GM18907 (cell line): Measurements from ENCODE around the gene SLC12A6.
A peak's percentile ranks its signal among the peaks of the same experiment; 100 is the strongest.

Experiments used
- ATAC-seq: cut with Tn5 transposase; IDR thresholded peaks from one replicate; pipeline ENCODE4 v1.9.1; 2021; ENCODE audit warnings: mild to moderate bottlenecking, moderate library complexity; ENCODE audit not compliant: unreplicated experiment

SLC12A6 gene

DNA sequence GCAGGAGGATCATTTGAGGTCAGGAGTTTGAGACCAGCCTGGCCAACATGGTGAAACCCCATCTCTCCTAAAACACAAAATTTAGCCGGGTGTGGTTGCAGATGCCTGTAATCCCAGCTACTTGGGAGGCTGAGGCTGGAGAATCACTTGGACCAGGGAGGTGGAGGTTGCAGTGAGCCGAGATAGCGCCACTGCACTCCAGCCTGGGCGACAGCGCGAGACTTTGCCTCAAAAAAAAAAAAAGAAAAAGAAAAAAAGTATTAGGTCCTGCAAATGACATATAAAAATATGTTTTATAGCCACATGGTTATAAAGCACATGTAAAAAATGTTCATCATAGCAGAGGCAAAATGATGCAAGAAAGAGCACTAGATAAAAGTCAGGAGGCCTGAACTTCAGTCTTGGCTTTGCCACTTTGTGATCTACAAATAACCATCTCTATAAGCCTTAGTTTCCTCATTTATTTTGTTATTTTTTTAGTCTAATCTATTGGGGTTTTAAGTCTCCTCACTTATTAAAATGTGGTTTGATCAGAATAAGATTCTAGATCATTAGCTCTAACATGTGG lies 4.9 kb downstream of the SLC12A6 start:
- ATAC-seq, result no peak

DNA sequence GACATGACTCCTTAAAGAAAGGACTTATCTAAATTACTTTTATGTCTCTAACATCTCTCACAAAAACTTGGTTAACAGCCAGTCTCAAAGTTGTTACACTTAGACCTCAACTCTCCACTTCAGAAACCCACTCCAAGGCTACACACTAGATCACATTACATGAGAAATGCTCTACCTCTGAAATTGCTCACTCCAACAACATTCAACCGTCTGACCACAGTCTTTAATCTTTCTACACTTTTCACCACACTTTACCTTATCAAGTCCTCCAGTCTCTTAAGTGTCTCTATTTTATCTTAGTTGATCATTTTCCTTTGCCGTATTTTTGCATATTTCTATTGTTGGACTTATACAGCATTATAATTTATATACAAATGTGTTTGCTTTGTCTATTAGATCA lies 5.8 kb downstream of the SLC12A6 start:
- no peak for ATAC-seq

DNA sequence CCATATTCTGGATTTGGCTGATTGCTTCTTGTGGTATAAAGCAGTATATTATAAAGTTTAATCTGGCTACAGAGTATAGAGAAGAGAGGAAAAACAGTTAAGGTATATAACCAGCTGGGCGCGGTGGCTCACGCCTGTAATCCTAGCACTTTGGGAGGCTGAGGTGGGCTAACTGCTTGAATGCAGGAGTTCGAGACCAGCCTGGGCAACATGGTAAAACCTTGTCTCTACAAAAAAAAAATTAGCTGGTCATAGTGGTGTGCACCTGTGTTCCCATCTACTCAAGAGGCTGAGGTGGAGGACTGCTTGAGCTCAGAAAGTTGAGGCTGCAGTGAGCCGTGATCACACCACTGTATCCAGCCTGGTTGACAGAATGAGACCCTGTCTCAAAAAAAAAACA lies 7.3 kb downstream of the SLC12A6 start:
- no peak for ATAC-seq

DNA sequence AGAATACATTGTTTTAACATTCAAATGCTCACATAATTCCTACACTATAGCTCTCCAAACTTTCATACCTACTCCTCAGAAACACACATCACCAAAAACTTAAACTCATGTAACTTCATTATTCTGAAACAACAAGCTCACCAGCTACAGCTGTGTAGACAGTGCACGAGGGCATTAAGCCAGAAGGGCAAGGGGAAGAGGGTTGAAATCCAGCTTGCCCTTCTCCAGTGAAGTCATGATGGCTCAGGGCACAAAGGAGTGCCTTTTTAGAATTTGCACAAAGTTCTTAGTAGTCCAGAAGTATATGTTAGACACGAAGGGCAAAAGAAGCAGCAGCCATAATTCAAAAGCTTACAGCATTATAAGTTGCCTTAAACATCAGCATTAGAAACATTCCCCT lies 8.6 kb downstream of the SLC12A6 start:
- no peak for ATAC-seq

DNA sequence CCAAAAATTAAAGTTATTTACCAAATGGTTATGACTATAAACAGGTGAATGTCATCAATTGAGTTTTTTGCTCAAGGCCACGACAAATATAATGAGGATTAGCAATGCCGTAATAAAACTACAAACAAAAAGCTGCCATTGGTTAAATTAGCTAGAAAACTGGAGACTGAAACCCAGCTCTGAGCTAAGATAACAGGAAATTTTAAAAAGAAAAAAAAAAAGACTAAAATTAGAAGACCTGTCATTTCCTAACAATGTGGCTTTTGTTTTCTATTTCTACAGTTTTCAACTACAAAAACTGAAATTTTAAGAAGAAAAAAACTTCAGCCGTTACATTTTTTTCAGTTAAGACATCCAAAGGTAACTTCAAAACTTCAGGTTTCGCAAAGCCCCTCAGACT lies 9.7 kb downstream of the SLC12A6 start:
- ATAC-seq, result no peak

DNA sequence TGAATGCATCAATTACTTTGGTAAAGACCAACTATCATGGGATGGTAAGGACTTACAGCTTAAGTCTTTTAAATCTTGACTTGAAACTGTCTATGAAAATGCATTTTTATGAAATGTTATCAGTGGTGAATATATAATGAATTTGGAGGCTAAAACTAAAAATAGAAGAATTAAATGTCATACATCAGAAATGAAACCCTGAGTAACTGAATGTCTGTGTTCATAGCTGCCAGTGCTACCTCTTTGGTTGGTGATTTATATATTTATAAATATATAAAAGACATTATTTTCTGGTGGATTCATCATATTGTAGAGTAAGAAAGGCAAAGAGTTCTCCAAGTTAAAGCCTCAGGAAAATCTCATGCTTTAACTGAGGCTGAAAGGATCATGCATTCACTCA lies 12.2 kb downstream of the SLC12A6 start:
- ATAC-seq, result no peak

DNA sequence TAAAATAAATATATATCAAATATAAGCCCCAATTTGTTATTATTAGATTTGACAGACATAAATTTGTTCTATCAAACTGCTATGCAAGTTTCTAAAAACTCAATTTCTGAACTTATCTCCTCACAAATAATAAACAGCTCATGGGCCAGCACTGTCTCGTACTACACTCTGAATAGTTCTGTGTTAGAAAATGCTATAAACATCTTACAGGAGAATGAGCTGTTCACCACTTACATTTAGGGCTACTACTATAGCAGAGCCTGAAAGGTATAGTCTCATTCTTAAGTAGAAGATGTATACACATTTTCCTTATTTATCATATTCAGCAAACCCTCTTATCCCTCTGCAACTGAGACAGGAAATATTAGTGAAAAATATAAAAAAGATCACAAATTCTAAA lies 12.6 kb downstream of the SLC12A6 start:
- no peak for ATAC-seq

DNA sequence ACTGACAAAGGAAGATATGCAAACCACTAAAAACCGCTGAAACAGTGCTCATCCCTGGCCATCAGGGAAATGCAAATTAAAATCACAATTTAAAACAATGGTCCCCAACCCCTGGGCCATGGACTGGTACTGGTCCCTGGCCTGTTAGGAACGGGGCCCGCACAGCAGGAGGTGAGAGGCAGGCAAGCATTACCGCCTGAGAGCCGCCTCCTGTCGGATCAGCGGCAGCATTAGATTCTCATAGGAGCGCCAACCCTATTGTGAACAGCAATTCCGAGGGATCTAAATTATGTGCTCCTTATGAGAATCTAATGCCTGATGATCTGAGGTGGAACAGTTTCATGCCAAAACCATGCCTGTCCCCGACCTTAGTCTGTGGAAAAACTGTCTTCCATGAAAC lies 14.4 kb downstream of the SLC12A6 start:
- no peak for ATAC-seq

DNA sequence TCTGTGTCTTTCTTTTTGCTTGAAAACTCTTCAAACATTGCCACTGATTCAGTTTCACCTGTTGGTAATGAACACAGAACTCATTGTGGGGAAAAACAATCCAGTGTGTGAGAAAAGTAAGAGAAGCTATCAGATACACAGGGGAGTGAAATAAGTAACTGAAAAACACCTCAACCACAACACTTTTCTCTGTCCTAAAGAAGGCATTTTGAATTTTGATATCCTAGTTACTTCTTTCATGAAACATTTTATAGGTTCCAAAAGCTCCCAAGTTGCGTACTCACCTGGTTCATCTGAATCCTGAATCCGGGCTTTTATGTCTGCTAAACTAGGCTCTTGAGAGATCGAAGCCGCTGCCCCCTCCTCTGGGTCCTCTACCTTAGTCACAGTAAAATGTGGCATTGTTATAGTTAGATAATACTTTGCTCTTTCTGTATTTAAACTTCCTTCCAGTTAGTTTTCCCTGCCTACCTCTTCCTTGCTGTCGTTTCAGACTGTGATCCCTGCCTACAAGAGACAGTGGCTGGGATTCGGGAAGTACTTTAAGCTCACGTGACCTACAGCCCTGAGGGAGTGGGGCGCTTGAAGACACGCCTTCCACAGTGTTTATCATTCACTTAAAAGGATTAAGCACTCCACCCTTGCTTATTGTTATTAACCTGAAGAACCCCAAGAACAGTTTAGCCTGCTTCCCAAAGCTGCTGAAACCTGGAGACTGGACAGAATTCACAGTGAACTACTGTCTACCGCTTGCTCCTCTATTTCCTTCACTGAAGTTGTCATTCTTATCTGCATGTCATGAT lies 19.1 kb downstream of the SLC12A6 start:
- peak; percentile 70 for ATAC-seq

DNA sequence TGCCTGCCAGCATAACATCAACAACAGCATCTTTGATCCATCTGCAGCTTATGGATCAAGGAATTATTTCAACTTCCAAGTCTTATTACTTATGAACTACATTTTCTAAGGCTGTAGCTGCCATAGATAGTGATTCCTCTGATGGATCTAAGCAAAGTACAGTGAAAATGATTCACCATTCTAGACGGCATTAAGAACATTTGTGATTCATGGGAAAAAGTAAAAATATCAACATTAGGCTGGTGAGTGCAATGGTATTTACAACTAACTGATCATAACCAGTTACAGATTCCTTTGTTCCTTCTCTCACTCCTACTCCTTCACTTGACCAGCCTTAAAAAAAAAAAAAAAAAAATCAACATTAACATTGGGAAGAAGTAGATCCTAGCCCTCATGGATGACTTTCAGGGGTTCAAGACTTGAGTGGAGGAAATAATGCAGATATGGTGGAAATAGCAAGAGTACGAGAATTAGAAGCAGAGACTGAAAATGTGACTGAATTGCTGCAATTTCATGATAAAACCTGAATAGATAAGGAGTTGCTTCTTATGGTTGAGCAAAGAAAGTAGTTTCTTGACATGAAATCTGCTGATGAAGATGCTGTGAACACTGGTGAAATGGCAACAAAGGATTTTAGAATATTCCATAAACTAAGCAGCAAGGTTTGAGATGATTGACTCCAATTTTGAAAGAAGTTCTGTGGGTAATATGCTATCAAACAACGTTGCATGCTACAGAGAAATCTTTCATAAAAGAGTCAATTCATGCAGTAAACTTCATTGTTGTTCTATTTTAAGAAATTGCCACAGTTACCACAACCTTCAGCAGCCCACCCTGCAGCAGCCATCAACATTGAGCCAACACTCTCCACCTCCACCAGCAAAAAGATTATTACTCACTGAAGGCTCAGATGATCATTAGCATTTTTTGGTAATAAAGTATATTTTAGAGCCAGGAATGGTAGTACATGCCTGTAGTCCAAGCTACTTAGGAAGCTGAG lies 22.8 kb downstream of the SLC12A6 start:
- ATAC-seq, result no peak

DNA sequence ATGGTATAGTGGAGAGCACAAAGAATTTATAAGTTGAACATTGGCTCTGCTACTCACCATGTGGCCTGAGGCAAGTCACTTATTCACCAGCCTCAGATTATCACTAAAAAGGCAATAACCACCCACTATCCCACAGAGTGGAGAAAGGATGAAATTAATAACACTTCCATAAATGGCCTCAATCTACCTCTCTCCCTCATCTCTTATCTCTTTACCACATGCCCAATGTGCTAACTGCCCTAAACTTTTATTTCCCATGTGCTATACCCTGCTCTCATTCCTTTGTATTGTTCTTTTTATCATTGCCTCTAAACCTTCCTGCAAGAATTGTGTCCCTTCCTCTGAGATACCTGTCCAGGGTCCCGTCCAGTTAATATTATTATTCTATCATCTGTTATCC lies 26.0 kb downstream of the SLC12A6 start:
- no peak for ATAC-seq

DNA sequence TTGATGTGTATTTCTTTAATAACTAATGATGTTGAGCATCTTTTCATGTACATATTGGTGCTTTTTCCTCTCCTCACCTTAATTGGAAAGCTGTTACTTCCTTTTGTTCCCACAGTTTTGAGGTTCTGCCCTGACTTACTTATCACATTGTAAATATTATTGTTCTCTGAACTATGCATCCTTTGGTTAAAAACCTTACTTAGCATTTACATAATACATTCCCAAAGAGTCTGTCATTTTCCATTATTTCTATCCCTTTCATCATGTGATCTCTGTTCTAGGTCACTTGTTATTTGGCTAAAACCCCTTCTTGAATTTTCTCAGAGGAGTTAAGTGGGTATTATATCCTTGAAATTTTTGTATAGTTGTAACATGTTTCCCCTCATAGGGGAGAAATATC lies 33.0 kb downstream of the SLC12A6 start:
- no peak for ATAC-seq

DNA sequence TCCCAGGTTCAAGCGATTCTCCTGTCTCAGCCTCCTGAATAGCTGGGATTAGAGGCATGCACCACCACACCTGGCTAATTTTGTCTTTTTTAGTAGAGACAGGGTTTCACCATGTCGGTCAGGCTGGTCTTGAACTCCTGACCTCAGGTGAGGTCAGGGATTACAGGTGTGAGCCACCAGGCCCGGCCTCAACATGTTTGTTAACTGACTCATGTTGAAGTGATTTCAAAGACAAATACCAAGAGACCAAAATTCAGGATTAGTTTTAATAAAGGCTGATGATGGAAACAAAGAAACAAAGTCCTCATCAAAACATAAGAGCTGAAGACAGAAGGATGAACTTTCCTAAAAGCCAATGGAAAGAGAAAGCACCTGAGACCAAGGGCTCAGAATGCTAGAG lies 36.5 kb downstream of the SLC12A6 start:
- no peak for ATAC-seq

DNA sequence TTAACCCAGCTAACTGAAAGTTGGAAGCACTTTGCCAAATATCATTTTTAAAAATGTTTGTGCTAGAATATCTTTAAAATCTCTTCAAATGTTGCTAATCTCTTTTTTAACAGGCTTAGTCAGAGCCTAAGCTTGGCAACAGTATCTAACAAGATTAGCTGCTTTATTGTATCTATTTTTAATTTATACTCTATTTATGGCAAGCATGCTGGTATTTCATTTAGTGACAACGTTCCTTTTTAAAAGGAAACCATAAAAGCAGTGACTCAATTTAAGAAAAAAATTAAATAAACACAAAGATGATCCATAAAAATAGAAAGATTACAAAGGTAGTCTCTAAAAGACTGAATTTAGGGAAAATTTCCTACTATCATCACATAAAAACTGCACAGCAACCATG lies 40.5 kb downstream of the SLC12A6 start:
- no peak for ATAC-seq

DNA sequence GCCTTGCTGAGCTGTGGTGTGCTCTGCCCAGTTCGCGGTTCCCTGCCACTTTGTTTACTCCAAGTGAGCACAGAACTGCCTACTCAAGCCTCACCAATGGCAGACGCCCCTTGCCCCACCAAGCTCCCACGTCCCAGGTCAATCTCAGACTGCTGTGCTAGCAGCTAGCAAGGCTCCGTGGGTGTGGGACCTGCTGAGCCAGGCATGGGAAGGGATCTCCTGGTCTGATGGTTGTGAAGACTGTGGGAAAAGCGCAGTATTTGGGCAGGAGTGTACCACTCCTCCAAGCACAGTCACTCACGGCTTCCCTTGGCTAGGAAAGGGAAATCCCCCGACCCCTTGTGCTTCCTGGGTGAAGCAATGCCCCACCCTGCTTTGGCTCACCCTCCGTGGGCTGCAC lies 45.0 kb downstream of the SLC12A6 start:
- ATAC-seq, result no peak

DNA sequence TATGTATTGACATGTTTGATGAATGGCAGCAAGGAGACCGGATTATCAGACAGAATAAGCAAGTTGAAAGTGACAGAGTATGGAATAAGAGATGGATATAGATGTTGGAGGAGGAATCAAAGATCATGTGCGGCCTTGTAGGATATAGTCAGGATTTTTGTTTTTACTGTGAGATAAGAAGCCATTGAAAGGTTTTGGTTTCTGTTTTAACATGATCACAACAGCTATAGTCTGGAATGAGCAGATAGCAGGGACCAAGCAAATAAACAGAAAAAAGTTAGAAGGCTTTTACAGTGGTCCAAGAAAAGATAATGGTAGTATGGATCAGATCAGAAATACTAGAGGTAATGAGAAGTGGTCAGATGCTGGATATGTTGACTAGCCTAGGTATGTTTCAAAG lies 52.6 kb downstream of the SLC12A6 start:
- ATAC-seq, result no peak

DNA sequence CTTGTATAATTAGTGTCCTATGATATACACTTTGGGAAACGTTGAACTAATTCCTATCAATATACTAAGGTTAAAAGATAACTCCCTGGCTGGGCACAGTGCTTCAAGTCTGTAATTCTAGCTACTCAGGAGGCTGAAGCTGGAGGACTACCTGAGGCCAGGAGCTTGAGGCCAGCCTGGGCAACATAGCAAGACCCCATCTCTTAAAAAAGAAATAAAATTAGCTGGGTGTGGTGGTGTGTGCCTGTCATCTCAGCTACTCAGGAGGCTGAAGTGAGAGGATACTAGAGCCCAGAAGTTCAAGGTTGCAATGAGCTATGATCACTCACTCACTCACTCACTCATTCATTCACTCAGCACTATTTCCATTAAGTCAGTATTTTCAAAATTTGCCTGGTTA lies 55.2 kb downstream of the SLC12A6 start:
- no peak for ATAC-seq

DNA sequence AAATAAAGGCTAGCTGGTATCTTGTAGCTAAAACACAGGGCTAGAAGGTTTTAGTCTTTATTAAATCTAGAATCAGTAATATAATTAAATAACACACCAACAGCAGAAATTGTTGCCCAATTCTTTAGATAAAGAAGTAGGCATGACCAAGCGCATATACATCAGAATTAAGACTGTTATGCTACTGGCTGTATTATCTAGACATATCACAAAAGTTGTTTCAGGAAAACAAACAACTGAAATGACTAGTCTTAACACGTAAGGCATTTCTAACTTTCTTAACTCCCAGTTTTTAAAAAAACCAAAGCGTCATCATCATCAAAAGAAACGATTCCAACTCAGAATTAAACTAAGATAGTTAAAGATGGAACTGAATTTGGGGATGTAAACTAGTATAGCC lies 57.4 kb downstream of the SLC12A6 start:
- no peak for ATAC-seq

DNA sequence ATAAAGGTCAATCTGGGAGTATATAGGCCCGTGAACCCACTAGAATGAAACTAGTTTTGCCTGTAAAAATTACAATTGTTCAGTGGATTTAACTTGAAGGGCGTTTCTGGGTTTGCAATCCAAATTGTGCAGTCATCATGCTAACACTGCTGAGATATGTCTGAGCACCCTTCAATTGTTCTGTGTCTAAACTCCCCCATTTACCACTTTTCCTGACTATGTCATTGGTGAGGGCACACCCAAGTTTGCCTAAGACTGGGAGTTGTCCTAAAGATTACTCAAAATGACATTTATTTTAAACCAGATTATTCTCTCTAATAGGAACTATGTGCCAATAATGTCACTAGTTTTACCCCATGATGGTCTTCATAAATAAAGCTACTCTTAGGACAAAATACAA lies 58.2 kb downstream of the SLC12A6 start:
- ATAC-seq, result no peak

DNA sequence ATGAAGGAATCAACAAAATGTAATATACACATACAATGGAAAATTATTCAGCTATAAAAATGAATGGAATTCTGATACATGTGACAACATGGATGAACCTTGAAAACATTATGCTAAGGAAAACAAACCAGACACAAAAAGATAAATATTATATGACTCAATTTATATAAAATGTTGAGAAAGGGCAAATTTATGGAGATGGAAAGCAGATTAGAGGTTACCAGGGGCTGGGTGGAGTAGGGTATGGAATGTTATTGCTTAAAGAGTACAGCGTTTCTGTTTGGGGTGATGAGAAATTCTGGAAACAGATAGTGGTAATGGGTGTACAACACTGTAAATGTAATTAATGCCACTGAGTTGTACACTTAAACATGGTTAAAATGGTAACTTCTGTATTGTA lies 61.9 kb downstream of the SLC12A6 start:
- no peak for ATAC-seq

DNA sequence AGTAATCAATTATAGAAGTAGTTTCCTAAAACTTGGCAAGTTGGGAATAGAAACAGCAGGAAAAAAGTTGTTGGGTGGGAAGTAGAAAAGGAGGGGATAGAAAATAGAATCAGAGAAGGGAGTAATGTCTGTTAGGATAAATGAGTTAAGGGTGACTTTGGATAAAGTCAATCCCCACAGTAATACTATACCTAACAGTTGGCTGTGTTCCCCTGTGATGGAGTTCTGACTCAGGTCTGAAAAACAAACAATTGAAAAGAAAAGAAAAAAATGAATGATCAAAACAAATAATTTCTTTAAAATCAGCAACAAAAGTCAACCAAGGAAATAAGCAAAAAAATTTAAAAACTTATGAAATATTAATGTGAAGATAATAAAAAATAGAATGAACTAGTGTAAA lies 62.4 kb downstream of the SLC12A6 start:
- no peak for ATAC-seq

DNA sequence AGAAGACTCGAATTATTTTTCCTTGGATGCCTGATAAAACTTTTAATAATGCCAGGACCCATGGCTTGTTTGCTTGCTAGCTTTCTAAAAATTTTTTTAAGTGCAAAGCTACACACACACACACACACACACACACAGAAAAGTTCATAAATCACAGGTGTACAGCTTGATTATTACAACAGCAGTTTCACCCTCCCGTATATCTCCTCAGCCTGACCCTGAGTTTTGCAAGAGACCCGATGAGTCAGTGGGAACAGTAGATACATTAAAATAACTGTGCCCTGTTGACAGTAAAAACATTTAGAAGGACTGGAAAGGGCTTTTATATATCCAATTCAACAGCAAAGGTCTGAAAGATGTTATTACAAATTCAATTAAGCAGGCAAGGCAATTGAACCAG lies 66.1 kb downstream of the SLC12A6 start:
- no peak for ATAC-seq
